Bone marrow (tissue), 2 donors: ENCODE measurements around the gene RSAD2.

Source experiments
- DNase-seq, 2 donors: peaks; one replicate each; lab custom pipeline; 2025; lab: John Stamatoyannopoulos, UW

RSAD2 gene

DNA sequence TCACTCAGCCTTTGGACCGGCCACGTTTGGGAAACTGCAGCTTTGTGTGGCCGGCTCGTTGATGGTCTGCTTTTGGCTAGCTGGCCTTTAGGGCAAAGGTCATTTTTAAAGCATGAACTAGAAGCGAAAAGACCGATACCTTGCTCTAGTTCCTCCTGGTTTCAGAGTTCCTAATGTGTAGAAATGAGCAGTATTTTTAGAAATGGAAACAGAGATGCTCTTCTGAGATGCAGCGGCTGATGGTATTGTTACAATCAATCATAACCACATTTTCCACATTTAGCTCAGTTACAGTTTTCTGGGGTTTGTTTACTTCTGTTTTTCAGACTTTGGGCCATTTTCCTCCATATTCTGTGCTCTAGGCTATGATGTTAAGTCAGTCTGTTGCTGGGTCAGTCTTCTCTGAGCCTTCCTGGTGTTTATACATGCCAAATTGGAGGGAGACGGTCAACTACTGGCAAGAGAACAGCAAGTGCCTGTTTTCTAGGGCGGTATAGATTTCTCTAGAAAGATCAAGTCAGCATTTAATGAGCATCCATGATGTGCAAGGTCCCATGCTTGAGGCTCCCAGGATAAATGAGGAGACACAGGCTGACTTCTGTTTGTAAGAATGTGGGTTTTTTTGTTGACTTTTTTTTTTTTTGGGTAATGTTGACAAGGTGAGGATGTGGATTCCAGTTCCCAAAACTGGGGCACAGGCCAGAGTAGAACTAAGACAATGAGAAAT lies 67.7 kb downstream of the RSAD2 start:
- DNase-seq, result peak in 1 of 2 donors; percentile 39

GRCh38 chr2:6945821-6946220 lies 68.2 kb downstream of the RSAD2 start:
- no peak for DNase-seq

- DNase-seq, result peak in 1 of 2 donors; percentile 12
Observed at GRCh38 chr2:6946722-6947121, 69.1 kb downstream of the RSAD2 start.
